H1 (cell line): ENCODE results near the gene MITF. TPM values are rescaled to one million over a fixed set of nuclear protein-coding genes. Genes with fewer than 3 reads are reported as not detected.

Experiments
- CTCF ChIA-PET: fragments of 300-600 bp; sonication (Branson Sonifier 250); formaldehyde crosslinking; loops from one replicate; lab custom pipeline; 2021; ENCODE audit not compliant: partially characterized antibody; lab: Charles Lee
- POLR2A ChIA-PET: fragments of 300-600 bp; sonication (Branson Sonifier 250); formaldehyde crosslinking; loops from one replicate; lab custom pipeline; 2021; ENCODE audit warnings: inconsistent platforms; ENCODE audit not compliant: partially characterized antibody; lab: Charles Lee
- DNase-seq, 2 experiments: peaks; one replicate each; pipeline versions ENCODE4 v3.0.0 to v3.0.0-alpha.2; 2010 to 2022; ENCODE audit warnings: low spot score in 2 of 2, low read depth in 1 of 2, mixed read lengths in 1 of 2
- FAIRE-seq: peaks from 2 replicates; lab custom pipeline; 2011; peaks lifted over from hg19 to GRCh38; lab: Jason Lieb, UNC
- H2AFZ ChIP-seq: 2 replicates; pipeline ENCODE4 v1.8.1; 2012; ENCODE audit warnings: low read length, inconsistent platforms
- H2AK5ac ChIP-seq: 2 replicates; pipeline ENCODE4 v1.6.1; 2013; ENCODE audit warnings: low read depth, low read length
- H2BK120ac ChIP-seq: replicated peaks from 2 replicates; pipeline ENCODE3; 2013; ENCODE audit warnings: low read depth, low read length, inconsistent platforms
- H2BK12ac ChIP-seq: 2 replicates; pipeline ENCODE4 v1.6.1; 2013; ENCODE audit warnings: low read depth, low read length
- H2BK15ac ChIP-seq: 2 replicates; pipeline ENCODE4 v1.6.1; 2013; ENCODE audit warnings: low read length
- H2BK20ac ChIP-seq: 2 replicates; pipeline ENCODE4 v1.6.1; 2013; ENCODE audit warnings: low read length
- H2BK5ac ChIP-seq: 2 replicates; pipeline ENCODE4 v1.6.1; 2013; ENCODE audit warnings: low read depth, low read length
- H3K14ac ChIP-seq: 2 replicates; pipeline ENCODE4 v1.6.1; 2013; ENCODE audit warnings: inconsistent platforms; ENCODE audit not compliant: insufficient read length
- H3K18ac ChIP-seq: 2 replicates; pipeline ENCODE4 v1.6.1; 2013; ENCODE audit warnings: low read length; ENCODE audit errors: extremely low read depth
- H3K23ac ChIP-seq: 2 replicates; pipeline ENCODE4 v1.6.1; 2013; ENCODE audit warnings: inconsistent platforms; ENCODE audit not compliant: insufficient read length
- H3K23me2 ChIP-seq: 2 replicates; pipeline ENCODE4 v1.6.1; 2013; ENCODE audit warnings: low read depth, low read length
- H3K27ac ChIP-seq: 2 replicates; pipeline ENCODE4 v1.6.1; 2011; ENCODE audit warnings: low read depth, low read length, inconsistent platforms
- H3K27me3 ChIP-seq, 4 experiments: replicated peaks in 1 of 4; 1 replicate in 1 of 4; 2 replicates in 3 of 4; pipeline versions ENCODE4 v1.6.1 to v1.8.1; 2011 to 2013; ENCODE audit warnings: low read length in 3 of 4, mild to moderate bottlenecking in 3 of 4, inconsistent platforms in 2 of 4, mixed read lengths in 2 of 4, moderate library complexity in 1 of 4; ENCODE audit not compliant: control insufficient read depth in 3 of 4, insufficient read depth in 3 of 4; ENCODE audit errors: extremely low read depth in 1 of 4
- H3K36me3 ChIP-seq, 4 experiments: 2 replicates each; pipeline versions ENCODE4 v1.6.1 to v1.8.1; 2011 to 2013; ENCODE audit warnings: mild to moderate bottlenecking in 4 of 4, low read length in 3 of 4, moderate library complexity in 2 of 4, control low read depth in 1 of 4, inconsistent platforms in 1 of 4; ENCODE audit not compliant: insufficient read depth in 4 of 4, control insufficient read depth in 2 of 4
- H3K4ac ChIP-seq: replicated peaks from 2 replicates; pipeline ENCODE3; 2013; ENCODE audit warnings: low read length, low read depth, mixed read lengths, inconsistent platforms; ENCODE audit not compliant: insufficient read length
- H3K4me1 ChIP-seq, 4 experiments: replicated peaks in 1 of 4; 1 replicate in 1 of 4; 2 replicates in 3 of 4; pipeline versions ENCODE4 v1.6.1 to v1.8.1; 2011 to 2013; ENCODE audit warnings: low read length in 3 of 4, inconsistent platforms in 2 of 4, mixed read lengths in 1 of 4; ENCODE audit not compliant: insufficient read depth in 4 of 4, control insufficient read depth in 3 of 4
- H3K4me2 ChIP-seq, 2 experiments: 2 replicates each; pipeline versions ENCODE4 v1.6.1 to v1.8.1; 2011 to 2013; ENCODE audit warnings: low read depth in 2 of 2, low read length in 2 of 2, control low read depth in 1 of 2, inconsistent platforms in 1 of 2, mild to moderate bottlenecking in 1 of 2; ENCODE audit not compliant: insufficient read depth in 1 of 2
- H3K4me3 ChIP-seq, 4 experiments: fragments of 200-600, 300-600 bp in 1 of 4; sonication (generic), shearing (Covaris generic), sonication (Bioruptor Twin) in 1 of 4; 2 replicates each; pipeline versions ENCODE4 v1.5.1 to v1.8.1; 2011 to 2016; ENCODE audit warnings: low read length in 4 of 4, low read depth in 3 of 4, control low read depth in 2 of 4, inconsistent platforms in 2 of 4, mild to moderate bottlenecking in 2 of 4, mixed read lengths in 1 of 4, moderate library complexity in 1 of 4; ENCODE audit not compliant: insufficient read depth in 2 of 4; ENCODE audit errors: extremely low read depth in 1 of 4
- H3K56ac ChIP-seq: replicated peaks from 2 replicates; pipeline ENCODE3; 2013; ENCODE audit warnings: low read depth, mild to moderate bottlenecking, mixed read lengths, low read length, inconsistent platforms; ENCODE audit not compliant: insufficient read length
- H3K79me1 ChIP-seq: 2 replicates; pipeline ENCODE4 v1.6.1; 2013; ENCODE audit warnings: low read depth, low read length, control low read depth
- H3K79me2 ChIP-seq, 2 experiments: 2 replicates each; pipeline versions ENCODE4 v1.6.1 to v1.8.1; 2012 to 2013; ENCODE audit warnings: low read length in 2 of 2, mild to moderate bottlenecking in 2 of 2, inconsistent platforms in 1 of 2; ENCODE audit not compliant: insufficient read depth in 2 of 2, control insufficient read depth in 1 of 2
- H3K9ac ChIP-seq, 4 experiments: replicated peaks in 1 of 4; 1 replicate in 1 of 4; 2 replicates in 3 of 4; pipeline versions ENCODE4 v1.6.1 to v1.8.1; 2011 to 2013; ENCODE audit warnings: low read depth in 3 of 4, low read length in 3 of 4, control low read depth in 2 of 4, mild to moderate bottlenecking in 2 of 4, moderate library complexity in 2 of 4, inconsistent platforms in 1 of 4; ENCODE audit errors: extremely low read depth in 1 of 4
- H3K9me3 ChIP-seq, 2 experiments: 2 replicates each; pipeline versions ENCODE4 v1.6.1 to v1.8.1; 2012 to 2013; ENCODE audit warnings: mild to moderate bottlenecking in 2 of 2, moderate library complexity in 2 of 2, control low read depth in 1 of 2, inconsistent platforms in 1 of 2, low read depth in 1 of 2, low read length in 1 of 2, mixed read lengths in 1 of 2; ENCODE audit not compliant: insufficient read depth in 2 of 2
- H4K20me1 ChIP-seq, 2 experiments: replicated peaks in 1 of 2; 2 replicates each; pipeline versions ENCODE3 to v1.8.1; 2011 to 2013; ENCODE audit warnings: inconsistent platforms in 2 of 2, low read length in 2 of 2, mild to moderate bottlenecking in 1 of 2; ENCODE audit not compliant: insufficient read depth in 2 of 2, control insufficient read depth in 1 of 2
- H4K5ac ChIP-seq: 2 replicates; pipeline ENCODE4 v1.6.1; 2013; ENCODE audit warnings: low read length, low read depth, mixed read lengths, inconsistent platforms; ENCODE audit not compliant: insufficient read length
- H4K8ac ChIP-seq: 2 replicates; pipeline ENCODE4 v1.8.0; 2013; ENCODE audit warnings: mild to moderate bottlenecking, moderate library complexity, low read length, inconsistent platforms; ENCODE audit not compliant: insufficient read depth; ENCODE audit errors: extremely low read depth
- H4K91ac ChIP-seq: replicated peaks from 2 replicates; pipeline ENCODE3; 2013; ENCODE audit warnings: low read length, mixed read lengths, inconsistent platforms; ENCODE audit not compliant: insufficient read length
- BCL11A ChIP-seq, 2 experiments: IDR thresholded peaks; one replicate each; pipeline ENCODE4 v1.6.1; 2011; ENCODE audit warnings: low read depth in 2 of 2, low read length in 2 of 2, mild to moderate bottlenecking in 2 of 2
- FOSL1 ChIP-seq: IDR thresholded peaks from 2 replicates; pipeline ENCODE4 v1.6.1; 2011; ENCODE audit warnings: mild to moderate bottlenecking, low read depth, low read length, moderate library complexity; ENCODE audit not compliant: insufficient read depth
- POLR2A ChIP-seq, 2 experiments: IDR thresholded peaks; 1 replicate in 1 of 2; 2 replicates in 1 of 2; pipeline ENCODE4 v1.6.1; 2011; ENCODE audit warnings: low read depth in 2 of 2, low read length in 2 of 2, mild to moderate bottlenecking in 2 of 2; ENCODE audit errors: control extremely low read depth in 1 of 2
- TEAD4 ChIP-seq: IDR thresholded peaks from 2 replicates; pipeline ENCODE4 v1.6.1; 2012; ENCODE audit warnings: low read depth, low read length, inconsistent platforms, mixed read lengths
- WGBS, 2 experiments: shearing (Covaris generic) in 1 of 2; methylation state at CpG; one replicate each; pipeline versions ENCODE4 v1.1.6 to v1.1.7; 2013 to 2015; ENCODE audit warnings: low lambda C conversion rate in 2 of 2, mixed read lengths in 2 of 2, inconsistent platforms in 1 of 2, low coverage in 1 of 2, missing lambda C conversion rate in 1 of 2; ENCODE audit not compliant: insufficient replicate concordance in 2 of 2, insufficient coverage in 1 of 2, insufficient read length in 1 of 2; ENCODE audit errors: extremely low coverage in 1 of 2, missing lambda C conversion rate in 1 of 2; 5-methylcytosine and 5-hydroxymethylcytosine counted together
- polyA plus RNA-seq, 7 experiments: library from polyadenylated mRNA; depleted of rRNA in 3 of 7; stranded (reverse) in 5 of 7; unstranded in 2 of 7; fragments of >200 nt in 5 of 7; fragments of 200-250 nt in 2 of 7; gene quantifications; 1 replicate in 5 of 7; 2 replicates in 1 of 7; 4 replicates in 1 of 7; pipeline versions ENCODE4 v1.2.1 to v1.2.3, GENCODE V29; 2011 to 2013; ENCODE audit warnings: missing spikeins in 2 of 7, mixed read lengths in 2 of 7
- total RNA-seq: library from RNA; stranded (reverse); fragmentation: NEBNext Ultra II Directional; extraction: Animal tissue kit (Norgen Biotek cat#: 25700); gene quantifications from 2 replicates; pipeline ENCODE4 v1.2.1, GENCODE V29; 2021

Gene MITF
- total and polyA plus RNA-seq, 2 of the 8 experiments (the other 6 are each of a cell fraction or from before 2014, with no cell fraction given): 0.53 to 1.4 TPM

- no peak overlapping the region for H3K4me2 ChIP-seq
- POLR2A ChIA-PET: no interaction called here
- no peak overlapping the region for H4K8ac ChIP-seq
- H3K56ac ChIP-seq: no peak overlapping the region
- CTCF ChIA-PET: no interaction called here
- no peaks in the 10 kb centered on the region for H3K79me2 ChIP-seq
- no peak overlapping the region for H4K5ac ChIP-seq
- H2AFZ ChIP-seq: no peak overlapping the region
- H2BK120ac ChIP-seq: no peak overlapping the region
- H3K23me2 ChIP-seq: no peaks in the 10 kb centered on the region
- no peaks in the 10 kb centered on the region for H3K79me1 ChIP-seq
- TF ChIP-seq POLR2A (IDR thresholded peaks at IDR 0.05; ENCODE audit: control extremely low read depth in 1 of 2, low read depth in 2 of 2, low read length in 2 of 2) (no peak), BCL11A (IDR thresholded peaks at IDR 0.05; ENCODE audit: low read depth in 2 of 2, low read length in 2 of 2) (no peak), FOSL1 (no peak), TEAD4 (no peak)
- H2AK5ac ChIP-seq: no peak overlapping the region
- no peaks in the 10 kb centered on the region for H3K4me1 ChIP-seq
- H4K20me1 ChIP-seq: no peaks in the 10 kb centered on the region
- no peak overlapping the region for H2BK5ac ChIP-seq
- H3K9ac ChIP-seq: no peak overlapping the region
- H2BK12ac ChIP-seq: no peak overlapping the region
- no peak overlapping the region for H2BK15ac ChIP-seq
- H4K91ac ChIP-seq: no peak overlapping the region
- no peaks in the 10 kb centered on the region for H3K27me3 ChIP-seq
- no peaks in the 10 kb centered on the region for H3K9me3 ChIP-seq
- no peak overlapping the region for H3K27ac ChIP-seq
- no peaks in the 10 kb centered on the region for H3K36me3 ChIP-seq
- no peak overlapping the region for H3K18ac ChIP-seq
- no peak overlapping the region for H3K14ac ChIP-seq
- H3K4ac ChIP-seq: no peak overlapping the region
- no peak overlapping the region for H2BK20ac ChIP-seq
- DNase-seq (no peak), FAIRE-seq (no peak)
- WGBS, 2 experiments: 79% methylated on average over 1 of the region's 1 CpG; no CpG with 5 or more reads in 1 of the 2 experiments
- H3K23ac ChIP-seq: no peak overlapping the region
- H3K4me3 ChIP-seq: no peak overlapping the region
Observed at GRCh38 chr3:69901802-69902201, 162.5 kb downstream of the MITF start.
